AG10803 (cell line): ENCODE measurements around the gene SH3RF3.

Source experiments
- DNase-seq: peaks from one replicate; pipeline ENCODE4 v3.0.0; 2010; ENCODE audit warnings: low read depth
- H3K4me3 ChIP-seq: 2 replicates; pipeline ENCODE4 v1.5.1; 2011; ENCODE audit warnings: mild to moderate bottlenecking, low read length, control low read depth
- TF ChIP-seq, protein P1 (sequence below): conservative IDR thresholded peaks from 2 replicates; pipeline ENCODE4 v1.5.1; 2011; ENCODE audit warnings: mild to moderate bottlenecking, low read length, control low read depth, inconsistent platforms

The SH3RF3 gene

DNA sequence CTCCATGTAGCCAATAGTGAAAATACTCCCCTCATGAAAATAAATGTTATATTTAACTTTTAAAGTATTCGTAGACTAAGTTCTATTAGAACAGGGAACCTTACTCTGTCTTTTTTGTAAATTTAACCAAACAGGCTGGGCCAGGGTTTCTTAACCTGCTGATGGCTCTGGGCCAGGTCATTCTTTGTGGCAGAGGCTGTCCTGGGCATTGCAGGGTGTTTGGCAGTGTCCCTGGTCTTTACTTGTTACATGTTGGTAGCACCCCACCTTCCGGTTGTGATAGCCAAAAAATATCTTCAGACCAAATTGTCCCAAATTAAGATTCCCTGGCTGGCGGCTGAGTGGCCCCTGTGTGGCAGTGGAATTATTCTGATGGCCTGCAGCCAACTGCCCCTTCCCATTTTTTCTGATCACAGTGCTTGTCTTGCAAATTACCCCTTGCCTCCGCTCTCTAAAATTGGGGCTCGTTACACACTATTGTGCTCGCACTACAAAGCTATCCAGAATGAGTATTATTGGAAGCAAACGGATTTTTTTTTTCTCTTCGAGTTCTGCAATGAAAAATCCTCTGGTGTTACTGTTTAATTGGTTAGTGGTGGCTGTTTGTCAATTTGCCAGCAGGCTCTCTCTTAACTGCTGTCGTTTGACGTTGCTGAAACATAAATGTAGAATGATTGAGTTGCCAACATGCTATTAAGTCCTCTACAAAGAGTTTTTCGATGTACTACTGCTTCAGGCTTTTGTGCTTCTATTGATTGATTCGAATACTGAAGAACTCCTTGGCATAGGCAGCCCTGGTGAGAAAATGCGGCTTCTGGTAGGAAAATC lies 216.9 kb downstream of the SH3RF3 start:
- DNase-seq = no peak
- TF ChIP-seq, protein P1, sequence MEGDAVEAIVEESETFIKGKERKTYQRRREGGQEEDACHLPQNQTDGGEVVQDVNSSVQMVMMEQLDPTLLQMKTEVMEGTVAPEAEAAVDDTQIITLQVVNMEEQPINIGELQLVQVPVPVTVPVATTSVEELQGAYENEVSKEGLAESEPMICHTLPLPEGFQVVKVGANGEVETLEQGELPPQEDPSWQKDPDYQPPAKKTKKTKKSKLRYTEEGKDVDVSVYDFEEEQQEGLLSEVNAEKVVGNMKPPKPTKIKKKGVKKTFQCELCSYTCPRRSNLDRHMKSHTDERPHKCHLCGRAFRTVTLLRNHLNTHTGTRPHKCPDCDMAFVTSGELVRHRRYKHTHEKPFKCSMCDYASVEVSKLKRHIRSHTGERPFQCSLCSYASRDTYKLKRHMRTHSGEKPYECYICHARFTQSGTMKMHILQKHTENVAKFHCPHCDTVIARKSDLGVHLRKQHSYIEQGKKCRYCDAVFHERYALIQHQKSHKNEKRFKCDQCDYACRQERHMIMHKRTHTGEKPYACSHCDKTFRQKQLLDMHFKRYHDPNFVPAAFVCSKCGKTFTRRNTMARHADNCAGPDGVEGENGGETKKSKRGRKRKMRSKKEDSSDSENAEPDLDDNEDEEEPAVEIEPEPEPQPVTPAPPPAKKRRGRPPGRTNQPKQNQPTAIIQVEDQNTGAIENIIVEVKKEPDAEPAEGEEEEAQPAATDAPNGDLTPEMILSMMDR = no peak
- no peak overlapping the region for H3K4me3 ChIP-seq

DNA sequence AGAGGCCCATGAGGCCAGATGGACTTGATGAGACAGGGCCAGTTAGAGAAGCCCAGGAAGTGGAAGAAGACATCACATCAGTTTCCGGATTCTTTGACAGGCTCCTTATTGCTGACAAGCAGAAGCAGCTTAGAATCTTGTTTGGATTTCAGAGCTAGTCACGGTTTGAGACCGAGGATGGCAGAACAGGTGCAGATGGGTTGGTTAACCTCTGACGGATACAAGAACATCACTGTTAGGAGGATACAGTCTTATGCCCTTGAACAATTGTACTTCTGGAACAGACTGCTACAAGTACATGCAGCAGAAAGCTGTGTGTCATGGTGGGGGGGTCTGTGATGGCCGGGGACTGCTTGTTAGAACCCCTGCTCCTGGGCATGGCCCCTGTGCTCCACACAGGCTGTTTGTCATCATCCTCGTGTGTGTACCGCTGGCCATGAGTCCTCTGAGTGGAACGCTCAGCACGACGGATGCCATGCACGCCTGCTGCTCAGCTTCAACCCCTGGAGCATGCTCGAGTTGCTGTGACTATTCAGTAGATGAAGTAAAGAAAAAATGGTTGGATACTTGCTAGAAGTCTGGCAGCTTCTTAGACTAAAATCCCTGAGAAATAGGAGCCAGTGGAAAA lies 217.7 kb downstream of the SH3RF3 start:
- TF ChIP-seq, protein P1 = no peak

DNA sequence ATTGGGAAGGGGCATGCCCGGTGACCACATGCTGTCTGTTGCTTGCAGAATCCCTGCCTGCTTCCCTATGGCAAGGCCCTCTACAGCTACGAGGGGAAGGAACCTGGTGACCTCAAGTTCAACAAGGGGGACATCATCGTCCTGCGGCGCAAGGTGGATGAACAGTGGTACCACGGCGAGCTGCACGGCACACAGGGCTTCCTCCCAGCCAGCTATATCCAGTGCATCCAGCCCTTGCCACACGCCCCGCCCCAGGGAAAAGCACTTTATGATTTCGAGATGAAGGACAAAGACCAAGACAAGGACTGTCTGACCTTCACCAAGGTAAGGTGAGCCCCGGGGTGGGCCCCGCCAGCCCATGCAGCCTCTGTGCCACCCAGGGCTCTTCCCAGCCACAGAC lies 218.6 kb downstream of the SH3RF3 start:
- TF ChIP-seq, protein P1 = no peak

More for the DNA sequence above, 217.7 kb downstream of the SH3RF3 start:
- DNase-seq = no peak
- H3K4me3 ChIP-seq = no peak overlapping the region

DNA sequence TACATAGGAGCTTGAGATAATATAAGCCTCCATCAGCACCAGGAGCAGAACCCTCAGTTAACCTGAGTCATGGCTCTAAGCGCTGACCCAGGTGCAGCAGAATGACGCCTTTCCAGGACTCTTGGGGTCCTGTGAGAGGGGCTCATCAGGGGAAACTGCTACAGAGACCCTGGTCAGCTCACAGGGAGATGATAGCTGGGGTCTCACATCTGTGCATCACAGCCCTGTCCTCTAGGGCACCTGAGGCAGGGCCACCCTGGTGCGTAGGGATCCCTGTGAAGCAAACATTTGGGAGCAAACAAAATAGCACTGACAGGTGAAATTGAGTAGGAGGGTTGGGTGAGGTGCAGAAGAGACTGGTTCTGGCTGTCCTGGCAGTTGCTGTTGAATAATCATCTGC lies 219.2 kb downstream of the SH3RF3 start:
- TF ChIP-seq, protein P1 = no peak
- no peak for DNase-seq
- H3K4me3 ChIP-seq = no peak overlapping the region

More for the DNA sequence above, 218.6 kb downstream of the SH3RF3 start:
- no peak overlapping the region for H3K4me3 ChIP-seq
- DNase-seq = no peak

DNA sequence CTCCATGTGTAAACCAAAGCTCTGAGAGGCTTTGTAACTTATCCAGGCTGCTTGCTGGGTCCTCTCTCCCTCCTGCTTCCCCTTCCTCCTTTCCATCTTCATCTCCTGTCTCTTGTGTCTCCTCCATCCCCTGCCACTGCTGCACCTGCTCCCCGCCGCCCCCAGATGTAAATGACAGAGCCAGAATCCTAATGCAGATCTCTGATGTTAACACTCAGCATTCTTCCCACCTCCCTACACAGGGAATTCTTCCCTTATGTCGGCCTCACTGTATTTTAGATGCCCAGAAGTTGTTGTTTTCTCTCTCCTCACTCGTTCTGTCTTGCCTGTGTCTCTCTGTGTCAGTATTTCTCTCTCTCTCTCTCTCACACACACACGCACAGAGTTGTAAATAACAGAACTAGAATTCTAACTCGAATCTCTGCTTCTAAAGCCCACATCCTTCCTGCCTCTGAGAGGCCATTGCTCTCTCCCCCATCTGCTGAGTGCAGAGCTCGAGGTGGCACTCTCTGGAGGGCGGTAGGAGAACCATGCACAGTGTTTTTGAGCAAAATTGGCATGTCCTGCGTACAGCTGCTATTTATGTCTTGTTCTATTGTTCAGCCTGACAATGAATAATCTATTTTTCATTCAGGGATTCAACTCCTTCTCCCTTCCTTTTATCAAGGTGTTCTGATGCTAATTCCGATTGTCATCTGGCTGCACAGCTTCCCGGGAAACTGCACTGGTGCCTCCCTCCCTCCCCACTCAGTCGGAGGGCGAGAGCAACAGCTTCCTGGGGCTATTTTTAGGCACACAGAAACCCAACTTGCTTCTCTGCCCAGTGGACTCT lies 219.9 kb downstream of the SH3RF3 start:
- TF ChIP-seq, protein P1 = no peak
- DNase-seq = no peak
- no peak overlapping the region for H3K4me3 ChIP-seq

DNA sequence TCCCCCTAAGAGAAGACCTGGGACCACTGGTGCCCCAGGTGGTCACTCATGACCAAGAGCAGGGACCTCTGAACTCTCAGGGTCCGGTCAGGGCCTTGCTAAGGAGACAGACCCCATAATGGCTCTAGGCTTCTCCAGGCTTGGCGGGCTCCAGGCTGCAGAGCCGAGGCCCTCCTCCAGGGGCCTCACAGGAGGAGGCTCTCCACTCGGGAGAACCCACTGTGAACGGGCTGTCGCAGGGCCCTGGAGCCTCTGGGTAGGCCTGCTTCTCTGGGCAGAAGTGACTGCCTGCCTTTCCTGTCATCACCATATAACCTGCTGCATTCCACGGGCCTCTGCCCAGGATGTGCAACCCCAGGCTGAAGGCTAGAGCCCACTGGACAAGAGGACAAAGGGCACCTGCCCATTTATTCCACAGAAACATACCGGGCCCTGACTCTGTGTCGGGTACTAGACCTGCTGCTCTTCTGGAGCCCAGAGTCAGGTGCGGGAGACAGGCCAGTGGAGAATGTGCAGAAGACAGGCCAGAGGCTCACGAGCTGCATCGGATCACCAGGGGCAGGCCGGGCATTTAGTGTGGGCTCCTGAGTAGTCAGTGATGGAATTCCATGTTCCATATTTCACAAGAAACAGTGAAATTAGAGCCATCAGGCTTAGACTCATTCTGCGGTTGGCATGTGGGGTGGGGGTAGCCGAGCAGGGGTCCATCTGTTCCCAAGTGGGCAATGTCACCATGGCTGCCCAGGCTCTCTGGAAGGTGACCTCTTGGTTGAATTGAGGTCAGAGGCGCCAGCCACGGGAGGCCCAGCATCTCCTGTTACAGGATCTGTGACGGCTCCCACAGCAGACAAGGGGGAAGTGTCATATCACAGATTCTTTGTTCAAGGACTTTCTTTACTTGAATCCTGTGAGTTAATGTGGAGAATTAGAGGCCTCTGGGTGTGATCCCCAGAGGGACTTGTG lies 220.8 kb downstream of the SH3RF3 start:
- DNase-seq = no peak
- TF ChIP-seq, protein P1 = 0 out of 2 replicates have a peak, but pooled peaks have one; percentile 7
- H3K4me3 ChIP-seq = no peak overlapping the region
